Small intestine (tissue), 7 donors: ENCODE results near the gene ATRX. TPM values are rescaled to one million over a fixed set of nuclear protein-coding genes. Genes with fewer than 3 reads are reported as not detected.
"Not testable (repeated sequence)": the region's sequence is repeated elsewhere in the genome, so short reads cannot be mapped to it uniquely, and the experiment has no call there.

Experiments used
- DNase-seq, 2 donors: peaks; one replicate each; pipeline versions ENCODE4 v3.0.0 to v3.0.0-alpha.2; 2013
- FAIRE-seq: peaks from 2 replicates; lab custom pipeline; 2012; peaks lifted over from hg19 to GRCh38; lab: Jason Lieb, UNC
- H3K27ac ChIP-seq, 3 donors: one replicate each; pipeline ENCODE4 v1.5.1; 2013; ENCODE audit warnings: low read length in 2 of 3, mild to moderate bottlenecking in 2 of 3, control low read depth in 1 of 3, inconsistent platforms in 1 of 3, low read depth in 1 of 3, moderate library complexity in 1 of 3
- H3K27me3 ChIP-seq, 3 donors: one replicate each; pipeline ENCODE4 v1.6.1; 2013; ENCODE audit warnings: low read length in 3 of 3, inconsistent platforms in 1 of 3; ENCODE audit not compliant: control insufficient read depth in 3 of 3, insufficient read depth in 3 of 3
- H3K36me3 ChIP-seq, 3 donors: one replicate each; pipeline ENCODE4 v1.6.1; 2013; ENCODE audit warnings: low read length in 3 of 3, inconsistent platforms in 1 of 3, low read depth in 1 of 3, mild to moderate bottlenecking in 1 of 3, moderate library complexity in 1 of 3; ENCODE audit not compliant: control insufficient read depth in 3 of 3, insufficient read depth in 2 of 3
- H3K4me1 ChIP-seq, 3 donors: one replicate each; pipeline ENCODE4 v1.6.1; 2013; ENCODE audit warnings: low read length in 2 of 3, inconsistent platforms in 1 of 3, low read depth in 1 of 3, mild to moderate bottlenecking in 1 of 3, moderate library complexity in 1 of 3; ENCODE audit not compliant: control insufficient read depth in 3 of 3, insufficient read depth in 2 of 3
- H3K4me3 ChIP-seq, 3 donors: one replicate each; pipeline ENCODE4 v1.5.1; 2013; ENCODE audit warnings: low read length in 3 of 3, control low read depth in 1 of 3, inconsistent platforms in 1 of 3, low read depth in 1 of 3, mild to moderate bottlenecking in 1 of 3, moderate library complexity in 1 of 3
- H3K9me3 ChIP-seq, 2 donors: one replicate each; pipeline ENCODE4 v1.6.1; 2013; ENCODE audit warnings: low read depth in 1 of 2, low read length in 1 of 2; ENCODE audit not compliant: control insufficient read depth in 2 of 2, insufficient read depth in 1 of 2
- WGBS, 3 donors: extraction: QIAGEN DNeasy Blood & Tissue Kit; methylation state at CpG; one replicate each; pipeline ENCODE4 v1.1.7; 2013; 5-methylcytosine and 5-hydroxymethylcytosine counted together
- polyA plus RNA-seq, 4 donors: library from polyadenylated mRNA; stranded (reverse) in 3 of 4; unstranded in 1 of 4; fragments of 200-250 nt in 3 of 4; fragments of 120-200 nt in 1 of 4; gene quantifications; one replicate each; pipeline versions ENCODE4 v1.2.1 to v1.2.3, GENCODE V29; 2013
- donor health status: healthy with polysubstance abuse.
- donor health status: control.
- donor health status: control.
- donor health status: Bipolar disorder and iron deficiency.
- donor health status: healthy.

The ATRX gene
- polyA plus RNA-seq, 4 donors: 6.3 to 35.6 (median 9.4) TPM

DNA sequence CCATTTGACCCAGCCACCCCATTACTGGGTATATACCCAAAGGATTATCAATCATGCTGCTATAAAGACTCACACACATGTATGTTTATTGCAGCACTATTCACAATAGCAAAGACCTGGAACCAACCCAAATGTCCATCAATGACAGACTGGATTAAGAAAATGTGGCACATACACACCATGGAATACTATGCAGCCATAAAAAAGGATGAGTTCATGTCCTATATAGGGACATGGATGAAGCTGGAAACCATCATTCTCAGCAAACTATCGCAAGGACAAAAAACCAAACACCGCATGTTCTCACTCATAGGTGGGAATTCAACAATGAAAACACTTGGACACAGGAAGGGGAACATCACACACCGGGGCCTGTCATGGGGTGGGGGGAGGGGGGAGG lies 59.9 kb downstream of the ATRX start:
- not testable (repeated sequence) for H3K27me3 ChIP-seq, H3K9me3 ChIP-seq, H3K27ac ChIP-seq, FAIRE-seq, H3K4me3 ChIP-seq, DNase-seq, H3K4me1 ChIP-seq, H3K36me3 ChIP-seq
- WGBS, 3 donors: 93 to 100% (median 97%) methylated on average over 3 of the region's 3 CpGs

DNA sequence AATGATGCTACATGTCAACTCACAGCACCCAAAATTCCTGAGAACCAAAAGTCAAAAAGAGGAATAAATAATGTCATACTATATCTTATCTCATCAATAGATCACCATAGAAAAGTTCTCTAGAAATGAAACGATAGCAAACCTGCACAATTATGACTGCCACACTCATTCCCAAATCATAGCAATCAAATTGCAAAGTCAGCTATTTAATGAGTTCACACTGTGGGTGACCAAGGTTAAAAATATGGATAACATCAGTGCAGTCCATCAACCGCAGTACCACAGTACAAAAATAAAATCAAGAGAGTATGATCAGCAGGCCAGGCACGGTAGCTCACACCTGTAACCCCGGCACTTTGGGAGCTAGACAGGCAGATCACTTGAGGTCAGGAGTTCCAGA lies 62.3 kb downstream of the ATRX start:
- no peaks in the 10 kb centered on the region for H3K27me3 ChIP-seq
- H3K36me3 ChIP-seq: no peaks in the 10 kb centered on the region
- FAIRE-seq (no peak), DNase-seq (no peak)
- 82 to 86% (median 86%) methylated on average over 4 of the region's 4 CpGs for WGBS, 3 donors
- no peak overlapping the region for H3K4me3 ChIP-seq
- no peaks in the 10 kb centered on the region for H3K4me1 ChIP-seq
- H3K9me3 ChIP-seq: no peaks in the 10 kb centered on the region
- H3K27ac ChIP-seq: no peak overlapping the region

DNA sequence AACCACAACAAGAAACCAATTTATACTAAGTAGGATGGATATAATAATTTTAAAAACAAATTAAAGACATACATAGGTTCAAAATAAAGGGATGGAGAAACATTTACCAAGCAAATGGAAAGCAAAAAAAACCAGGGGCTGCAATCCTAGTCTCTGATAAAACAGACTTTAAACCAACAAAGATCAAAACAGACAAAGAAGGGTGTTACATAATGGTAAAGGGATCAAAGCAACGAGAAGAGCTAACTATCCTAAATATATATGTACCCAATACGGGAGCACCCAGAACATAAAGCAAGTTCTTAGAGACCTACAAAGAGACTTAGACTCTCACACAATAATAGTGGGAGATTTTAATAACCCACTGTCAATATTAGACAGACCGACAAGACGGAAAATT lies 66.6 kb downstream of the ATRX start:
- H3K4me3 ChIP-seq: no peak overlapping the region
- no peaks in the 10 kb centered on the region for H3K9me3 ChIP-seq
- H3K36me3 ChIP-seq: peaks cover 0 to 3% (median 1%) of the 10 kb centered on the region in 3 donors
- no peak for DNase-seq
- no peak for FAIRE-seq
- WGBS, 3 donors: 89 to 92% (median 91%) methylated on average over 4 of the region's 4 CpGs
- H3K4me1 ChIP-seq: no peaks in the 10 kb centered on the region
- no peak overlapping the region for H3K27ac ChIP-seq
- H3K27me3 ChIP-seq: no peaks in the 10 kb centered on the region

DNA sequence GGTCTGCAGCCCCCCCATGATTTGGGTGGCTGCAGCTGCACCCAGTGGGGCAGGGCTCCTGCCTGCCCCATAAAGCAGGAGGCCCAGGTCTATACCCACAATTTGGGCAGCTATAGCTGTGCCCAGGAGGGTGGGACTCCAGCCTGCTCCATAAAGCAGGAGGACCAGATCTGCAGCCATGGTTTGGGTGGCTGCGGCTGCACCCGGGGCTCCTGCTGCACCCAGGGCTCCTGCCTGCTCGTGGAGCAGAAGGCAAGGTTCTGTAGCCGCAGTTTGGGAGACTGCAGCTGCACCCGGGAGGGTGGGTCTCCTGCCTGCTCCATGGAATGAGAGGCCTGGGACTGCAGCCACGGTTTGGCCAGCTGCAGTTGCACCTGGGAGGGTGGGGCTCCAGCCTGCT lies 81.1 kb downstream of the ATRX start:
- Histone ChIP-seq H3K27me3 (no peaks in the 10 kb centered on the region), H3K4me1 (no peaks in the 10 kb centered on the region), H3K36me3 (peaks cover 0 to 29% (median 0%) of the 10 kb centered on the region in 3 donors), H3K4me3 (no peak overlapping the region), H3K27ac (no peak overlapping the region), H3K9me3 (peaks cover 0 to 10% of the 10 kb centered on the region in 2 donors)
- 82 to 94% (median 90%) methylated on average over 6 of the region's 6 CpGs for WGBS, 3 donors
- no peak for FAIRE-seq
- no peak for DNase-seq

DNA sequence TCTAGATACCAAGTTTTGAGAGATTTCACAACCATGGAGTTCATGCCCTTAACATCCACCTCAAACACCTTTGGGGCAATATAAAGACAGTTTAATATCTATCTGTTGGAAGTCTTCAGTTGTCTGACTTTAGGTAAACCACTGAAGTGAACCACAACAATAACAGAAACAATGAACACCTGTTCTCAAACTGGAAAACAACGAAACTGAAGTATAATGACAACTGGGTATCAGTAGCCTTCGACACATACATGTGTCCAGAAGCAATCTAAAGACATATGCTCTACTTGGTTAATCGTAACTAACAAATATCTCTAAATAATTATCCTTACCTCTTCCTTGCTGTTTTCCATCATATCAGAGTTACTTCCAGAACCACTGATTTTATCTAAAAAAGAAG lies 87.8 kb downstream of the ATRX start:
- no peak for FAIRE-seq
- WGBS, 3 donors: 79 to 86% (median 80%) methylated on average over 3 of the region's 3 CpGs
- Histone ChIP-seq H3K36me3 (peaks cover 0 to 6% (median 0%) of the 10 kb centered on the region in 3 donors), H3K4me1 (no peaks in the 10 kb centered on the region), H3K27me3 (no peaks in the 10 kb centered on the region), H3K4me3 (no peak overlapping the region), H3K27ac (no peak overlapping the region), H3K9me3 (no peaks in the 10 kb centered on the region)
- DNase-seq: no peak

DNA sequence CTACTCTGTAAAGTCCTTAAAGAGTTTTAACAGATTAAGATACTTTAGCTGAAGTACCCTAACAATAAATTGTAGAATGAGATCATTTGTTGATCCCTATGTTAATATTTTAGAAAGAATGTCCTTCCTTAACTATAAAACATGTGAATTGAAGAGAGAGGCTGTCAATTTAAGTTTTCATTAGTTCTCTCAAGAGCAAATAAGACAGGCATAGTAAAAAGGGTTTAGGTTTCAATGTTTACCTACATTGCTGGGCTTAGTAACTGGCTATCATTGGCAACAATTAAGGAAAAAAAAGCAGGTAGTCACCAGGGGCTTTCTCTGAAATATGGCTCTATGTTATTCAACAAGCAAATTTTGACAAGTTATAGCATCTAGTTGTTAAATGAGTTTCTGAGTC lies 91.5 kb downstream of the ATRX start:
- H3K9me3 ChIP-seq: no peaks in the 10 kb centered on the region
- FAIRE-seq: no peak
- no peak overlapping the region for H3K27ac ChIP-seq

DNA sequence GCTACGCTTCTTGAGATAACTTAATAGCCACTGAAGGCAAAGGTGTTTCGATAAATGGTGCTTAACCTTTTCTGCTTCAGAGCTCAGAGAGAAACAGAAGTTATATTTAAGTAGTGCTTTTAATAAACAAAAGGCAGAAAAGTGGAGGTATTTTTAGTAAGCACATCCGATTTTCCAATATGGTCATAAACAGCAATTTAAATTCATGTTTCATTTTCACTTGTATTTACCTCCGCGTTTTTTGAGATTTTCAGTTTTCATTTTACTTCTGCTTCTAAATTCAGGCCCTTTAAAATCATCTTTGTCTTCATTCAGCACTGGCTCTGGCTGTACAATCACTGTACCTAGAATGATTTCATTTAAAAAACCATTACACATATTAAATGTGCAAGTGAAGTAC lies 92.4 kb downstream of the ATRX start:
- H3K27me3 ChIP-seq: no peaks in the 10 kb centered on the region
- no peaks in the 10 kb centered on the region for H3K4me1 ChIP-seq
- H3K9me3 ChIP-seq: no peaks in the 10 kb centered on the region
- WGBS, 3 donors: 67 to 90% (median 73%) methylated on average over 5 of the region's 5 CpGs
- FAIRE-seq (no peak), DNase-seq (no peak)
- H3K4me3 ChIP-seq: no peak overlapping the region
- no peak overlapping the region for H3K27ac ChIP-seq
- peaks cover 0 to 2% (median 0%) of the 10 kb centered on the region in 3 donors for H3K36me3 ChIP-seq

More for the DNA sequence above, 91.5 kb downstream of the ATRX start:
- no peak for DNase-seq
- Histone ChIP-seq H3K4me1 (no peaks in the 10 kb centered on the region), H3K4me3 (no peak overlapping the region), H3K27me3 (no peaks in the 10 kb centered on the region), H3K36me3 (peaks cover 0 to 5% (median 0%) of the 10 kb centered on the region in 3 donors)

DNA sequence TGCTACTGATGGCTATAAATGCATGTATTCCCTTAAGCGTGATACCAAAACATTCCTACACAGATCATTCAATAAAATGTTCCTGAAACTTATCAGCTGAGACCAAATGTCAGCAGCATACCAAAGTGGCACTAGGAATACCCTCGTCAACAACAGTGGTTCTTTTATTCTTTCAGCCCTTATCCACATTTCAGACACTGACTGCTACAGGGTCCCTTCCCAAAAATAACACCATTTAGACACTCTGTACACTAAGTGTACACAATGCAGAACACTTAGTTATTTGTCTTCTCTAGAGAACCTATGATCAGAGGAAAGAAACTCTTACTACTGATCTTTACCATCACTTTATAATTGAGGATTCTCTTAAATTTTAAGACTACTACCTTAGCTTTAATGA lies 94.1 kb downstream of the ATRX start:
- 57 to 84% (median 83%) methylated on average over 2 of the region's 2 CpGs for WGBS, 3 donors
- no peak for FAIRE-seq
- DNase-seq: no peak
- Histone ChIP-seq H3K36me3 (peaks cover 0 to 2% (median 0%) of the 10 kb centered on the region in 3 donors), H3K27me3 (no peaks in the 10 kb centered on the region), H3K9me3 (no peaks in the 10 kb centered on the region), H3K27ac (no peak overlapping the region), H3K4me3 (no peak overlapping the region), H3K4me1 (no peaks in the 10 kb centered on the region)

DNA sequence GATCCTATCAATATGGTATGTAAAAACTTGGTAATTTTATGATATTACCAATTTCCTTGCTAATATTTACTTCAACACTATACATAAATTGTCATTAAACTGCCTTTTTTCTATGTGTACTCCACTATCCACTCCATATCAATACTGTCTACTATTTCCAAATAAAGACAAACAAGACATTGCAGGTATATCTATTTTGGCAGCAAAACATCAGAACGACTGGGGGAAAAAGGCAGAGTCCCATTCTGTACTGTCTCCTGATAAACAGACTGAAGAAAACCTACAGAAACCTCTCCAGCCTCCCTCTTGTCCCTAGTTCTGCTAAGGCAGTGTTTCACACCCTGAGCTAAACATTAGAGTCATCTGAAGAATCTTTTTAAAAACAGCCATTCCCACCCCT lies 96.6 kb downstream of the ATRX start:
- no peaks in the 10 kb centered on the region for H3K4me1 ChIP-seq
- H3K36me3 ChIP-seq: peaks cover 0 to 4% (median 0%) of the 10 kb centered on the region in 3 donors
- DNase-seq (no peak), FAIRE-seq (no peak)
- no peak overlapping the region for H3K4me3 ChIP-seq
- no peak overlapping the region for H3K27ac ChIP-seq
- 44 to 80% (median 57%) methylated on average over 1 of the region's 1 CpG for WGBS, 3 donors
- no peaks in the 10 kb centered on the region for H3K9me3 ChIP-seq
- no peaks in the 10 kb centered on the region for H3K27me3 ChIP-seq
